Mesodermal cell (in vitro differentiated cells): ENCODE measurements around the gene SH2B3.
"Not testable (repeated sequence)": the region's sequence is repeated elsewhere in the genome, so short reads cannot be mapped to it uniquely, and the experiment has no call there.

ENCODE experiments used
- H3K27ac ChIP-seq: 2 replicates; pipeline ENCODE4 v1.7.0; 2013; ENCODE audit warnings: mild to moderate bottlenecking, low read depth, low read length, moderate library complexity; ENCODE audit not compliant: severe bottlenecking
- H3K36me3 ChIP-seq: 2 replicates; pipeline ENCODE4 v1.7.1; 2013; ENCODE audit warnings: mild to moderate bottlenecking, low read length, moderate library complexity; ENCODE audit not compliant: control insufficient read depth, insufficient read depth
- H3K4me1 ChIP-seq: one replicate; pipeline ENCODE4 v1.7.1; 2013; ENCODE audit warnings: mild to moderate bottlenecking, low read length; ENCODE audit not compliant: insufficient read depth, control insufficient read depth, poor library complexity, severe bottlenecking
- H3K4me3 ChIP-seq: 2 replicates; pipeline ENCODE4 v1.7.0; 2013; ENCODE audit warnings: low read length, control low read depth, mild to moderate bottlenecking; ENCODE audit not compliant: insufficient read depth, poor library complexity, severe bottlenecking; ENCODE audit errors: extremely low read depth
- H3K9me3 ChIP-seq: 2 replicates; pipeline ENCODE4 v1.7.1; 2013; ENCODE audit warnings: mild to moderate bottlenecking, low read length, moderate library complexity; ENCODE audit not compliant: control insufficient read depth
- WGBS, 2 experiments: methylation state at CpG; one replicate each; pipeline ENCODE4 v1.1.5; 2013; ENCODE audit warnings: missing lambda C conversion rate in 2 of 2; ENCODE audit not compliant: insufficient coverage in 2 of 2; 5-methylcytosine and 5-hydroxymethylcytosine counted together

The SH2B3 gene

GRCh38 chr12:111387747-111388323 is 17.9 kb upstream of the SH2B3 start:
- H3K36me3 ChIP-seq: no peaks in the 10 kb centered on the region
- no peak overlapping the region for H3K27ac ChIP-seq
- WGBS, 2 experiments: 82 to 93% methylated on average over 8 of the region's 9 CpGs
- H3K4me3 ChIP-seq: no peak overlapping the region
- H3K4me1 ChIP-seq: no peaks in the 10 kb centered on the region
- H3K9me3 ChIP-seq: no peaks in the 10 kb centered on the region

DNA sequence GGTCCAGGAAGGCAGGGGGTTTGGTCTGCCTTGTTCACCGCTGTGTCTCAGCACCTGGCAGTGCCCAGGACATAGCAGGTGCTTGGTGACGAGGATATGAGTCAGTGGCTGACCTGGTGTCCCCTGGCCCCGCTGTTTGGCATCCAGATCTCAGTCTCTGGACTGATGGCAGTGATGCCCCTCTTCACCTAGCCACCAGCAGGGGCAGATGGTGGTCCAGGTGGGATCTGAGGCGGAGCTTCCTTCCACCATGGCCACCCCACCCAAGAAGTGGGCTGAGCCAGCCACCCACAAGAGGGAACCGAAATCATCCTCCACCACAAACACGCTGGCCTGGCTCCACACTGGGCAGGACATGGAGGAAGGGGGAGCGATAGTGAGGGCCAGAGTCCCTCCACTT is 16.1 kb upstream of the SH2B3 start:
- H3K4me3 ChIP-seq: no peak overlapping the region
- no peak overlapping the region for H3K27ac ChIP-seq
- no peaks in the 10 kb centered on the region for H3K36me3 ChIP-seq
- H3K4me1 ChIP-seq: no peaks in the 10 kb centered on the region
- 86 to 100% methylated on average over 1 to 3 of the region's 7 CpGs for WGBS, 2 experiments
- H3K9me3 ChIP-seq: no peaks in the 10 kb centered on the region

- H3K9me3 ChIP-seq: no peaks in the 10 kb centered on the region
- H3K27ac ChIP-seq: no peak overlapping the region
- 84 to 97% methylated on average over 6 to 7 of the region's 9 CpGs for WGBS, 2 experiments
- H3K36me3 ChIP-seq: no peaks in the 10 kb centered on the region
- H3K4me3 ChIP-seq: no peak overlapping the region
- H3K4me1 ChIP-seq: no peaks in the 10 kb centered on the region
Observed at GRCh38 chr12:111390910-111391309, 14.8 kb upstream of the SH2B3 start.

- Histone ChIP-seq H3K9me3 (no peaks in the 10 kb centered on the region), H3K4me1 (peaks cover 4% of the 10 kb centered on the region), H3K4me3 (no peak overlapping the region), H3K36me3 (no peaks in the 10 kb centered on the region), H3K27ac (no peak overlapping the region)
- WGBS, 2 experiments: 77 to 91% methylated on average over 6 to 8 of the region's 8 CpGs
Observed at GRCh38 chr12:111393700-111394300, 11.9 kb upstream of the SH2B3 start.

DNA sequence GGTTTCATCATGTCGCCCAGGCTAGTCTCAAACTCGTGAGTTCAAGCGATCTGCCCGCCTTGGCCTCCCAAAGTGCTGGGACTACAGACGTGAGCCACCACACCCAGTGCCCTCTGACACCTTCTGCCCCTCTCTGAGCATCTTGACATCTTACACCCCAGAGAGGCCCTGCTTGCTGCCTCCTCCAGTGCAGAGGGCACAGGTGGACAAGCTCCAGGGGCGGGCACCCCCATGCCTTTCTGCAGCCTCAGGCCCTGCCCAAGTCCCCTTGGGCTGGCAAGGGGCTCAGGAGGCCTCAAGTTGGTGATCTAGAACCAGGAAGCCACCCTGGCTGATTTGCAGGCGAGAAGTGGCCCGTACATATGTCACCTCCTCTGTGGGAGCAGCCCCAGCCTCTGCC is 11.2 kb upstream of the SH2B3 start:
- Histone ChIP-seq H3K9me3 (no peaks in the 10 kb centered on the region), H3K4me3 (no peak overlapping the region), H3K36me3 (no peaks in the 10 kb centered on the region), H3K4me1 (peaks cover 4% of the 10 kb centered on the region), H3K27ac (no peak overlapping the region)
- 82 to 87% methylated on average over 5 to 6 of the region's 8 CpGs for WGBS, 2 experiments

DNA sequence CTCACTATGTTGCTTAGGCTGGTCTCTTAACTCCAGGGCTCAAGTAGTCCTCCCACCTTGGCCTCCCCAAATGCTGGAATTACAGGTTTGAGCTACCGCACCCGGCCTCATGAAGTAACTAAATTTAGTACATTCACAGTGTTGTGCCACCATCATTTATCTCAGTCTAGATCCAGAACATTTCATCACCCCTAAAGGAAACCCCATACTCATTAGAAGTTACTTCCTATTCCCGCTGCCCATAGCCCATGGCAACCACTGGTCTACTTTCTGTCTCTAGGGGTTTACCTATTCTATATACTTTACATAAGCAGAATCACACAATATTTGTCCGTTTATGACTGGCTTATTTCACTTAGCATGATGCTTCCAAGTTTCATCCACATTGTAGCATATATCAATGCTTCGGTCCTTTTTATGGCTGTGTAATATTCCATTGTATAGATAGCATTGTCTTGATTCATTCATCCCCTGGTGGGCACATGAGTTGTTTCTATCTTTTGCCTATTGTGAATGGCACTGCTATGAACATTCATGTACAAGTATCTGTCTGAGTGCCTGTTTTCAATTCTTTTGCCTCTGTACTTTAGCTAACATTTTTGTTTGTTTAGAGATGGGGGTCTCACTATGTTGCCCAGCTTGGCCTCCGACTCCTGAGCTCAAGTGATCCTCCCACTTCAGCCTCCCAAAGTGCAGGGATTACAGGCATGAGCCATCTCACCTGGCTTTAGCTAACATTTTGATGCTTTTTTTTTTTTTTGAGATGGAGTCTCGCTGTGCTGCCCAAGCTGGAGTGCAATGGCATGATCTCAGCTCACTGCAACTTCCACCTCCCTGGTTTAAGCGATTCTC is 10.2 kb upstream of the SH2B3 start:
- peaks cover 4% of the 10 kb centered on the region for H3K4me1 ChIP-seq
- WGBS, 2 experiments: 82 to 89% methylated on average over 6 of the region's 8 CpGs
- H3K9me3 ChIP-seq: no peaks in the 10 kb centered on the region
- no peak overlapping the region for H3K4me3 ChIP-seq
- H3K36me3 ChIP-seq: no peaks in the 10 kb centered on the region
- no peak overlapping the region for H3K27ac ChIP-seq

- H3K36me3 ChIP-seq, H3K9me3 ChIP-seq, H3K27ac ChIP-seq, H3K4me1 ChIP-seq, H3K4me3 ChIP-seq: not testable (repeated sequence)
- 85 to 100% methylated on average over 3 to 4 of the region's 7 CpGs for WGBS, 2 experiments
Observed at GRCh38 chr12:111396271-111396670, 9.5 kb upstream of the SH2B3 start.

- Histone ChIP-seq H3K36me3 (no peaks in the 10 kb centered on the region), H3K27ac (no peak overlapping the region), H3K4me1 (peaks cover 4% of the 10 kb centered on the region), H3K4me3 (no peak overlapping the region), H3K9me3 (no peaks in the 10 kb centered on the region)
- WGBS, 2 experiments: 14 to 16% methylated on average over 20 to 25 of the region's 34 CpGs
Observed at GRCh38 chr12:111396726-111397445, 8.8 kb upstream of the SH2B3 start.

DNA sequence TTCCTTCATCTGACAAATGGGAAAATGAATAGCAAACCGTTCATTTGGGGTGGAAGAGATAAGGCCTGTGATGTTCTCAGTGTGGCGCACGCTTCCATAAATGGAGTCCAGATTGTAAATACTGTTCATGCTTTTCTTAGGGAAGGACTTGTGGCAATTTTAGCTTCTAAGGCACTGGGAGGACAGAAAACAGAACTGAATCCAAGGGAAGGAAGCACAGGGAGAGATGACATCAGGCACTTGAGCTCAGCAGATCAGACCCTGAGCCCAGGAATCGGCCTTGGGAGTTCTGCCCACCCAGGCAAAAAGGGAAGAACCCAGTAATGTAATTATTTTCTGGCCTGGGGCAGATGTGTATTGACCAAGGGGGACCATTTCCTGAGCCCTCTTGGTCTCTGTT is 7.2 kb upstream of the SH2B3 start:
- Histone ChIP-seq H3K4me3 (no peak overlapping the region), H3K27ac (no peak overlapping the region), H3K4me1 (peaks cover 11% of the 10 kb centered on the region), H3K36me3 (no peaks in the 10 kb centered on the region), H3K9me3 (no peaks in the 10 kb centered on the region)
- 96 to 98% methylated on average over 4 of the region's 4 CpGs for WGBS, 2 experiments

GRCh38 chr12:111399741-111400404 is 5.8 kb upstream of the SH2B3 start:
- H3K4me1 ChIP-seq: peaks cover 11% of the 10 kb centered on the region
- H3K27ac ChIP-seq, H3K36me3 ChIP-seq, H3K4me3 ChIP-seq, H3K9me3 ChIP-seq: not testable (repeated sequence)
- 91 to 93% methylated on average over 8 of the region's 9 CpGs for WGBS, 2 experiments
